ENCODE data around the gene DCAF8L2. TPM values are rescaled to one million over a fixed set of nuclear protein-coding genes. Genes with fewer than 3 reads are reported as not detected.

The DCAF8L2 gene
- total RNA-seq, 2 donors from 2014 or later: not detected

DNA sequence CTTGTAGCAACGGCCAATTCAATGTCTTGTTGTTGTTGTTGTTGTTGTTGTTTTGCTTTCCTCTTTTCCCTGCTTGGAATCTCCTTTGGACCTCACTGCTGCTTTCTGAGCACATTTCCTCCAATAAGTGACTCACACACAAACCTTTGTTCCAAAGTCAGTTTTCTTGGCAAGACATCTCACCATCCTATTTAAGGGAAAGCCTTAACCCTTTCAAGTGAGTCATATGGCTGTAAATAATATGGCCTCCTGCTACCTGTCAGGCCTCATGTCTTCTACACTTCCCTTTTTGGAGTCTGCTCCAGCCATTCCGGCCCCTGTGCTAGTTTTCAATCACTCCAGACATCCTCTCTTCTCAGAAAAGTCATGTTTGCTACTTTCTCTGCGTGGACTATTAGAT, 138.1 kb downstream of the DCAF8L2 start:
- Histone ChIP-seq H3K4me3 (ENCODE audit: low read length) (no peak overlapping the region), H3K36me3 (ENCODE audit: control insufficient read depth, insufficient read depth, low read length) (no peaks in the 10 kb centered on the region), H3K9me3 (ENCODE audit: control insufficient read depth, low read length) (no peaks in the 10 kb centered on the region), H3K27me3 (ENCODE audit: control insufficient read depth, insufficient read depth, low read length, poor library complexity, severe bottlenecking) (no peaks in the 10 kb centered on the region), H3K27ac (ENCODE audit: low read depth, low read length) (no peak overlapping the region), H3K4me1 (ENCODE audit: control insufficient read depth, insufficient read depth, low read length) (no peaks in the 10 kb centered on the region), H3K9ac (ENCODE audit: extremely low read depth, low read length, poor library complexity, severe bottlenecking) (no peak overlapping the region)
- H3K27ac Mint-ChIP-seq: no peak overlapping the region
- WGBS, 2 experiments (ENCODE audit: insufficient coverage in 1 of 2, insufficient read length in 1 of 2): 80% methylated on average over 1 of the region's 3 CpGs; no CpG with 5 or more reads in 1 of the 2 experiments
- H3K4me3 Mint-ChIP-seq: no peak overlapping the region
- TF ChIP-seq CTCF (conservative IDR thresholded peaks at IDR 0.05): no peak
- H3K27me3 Mint-ChIP-seq (ENCODE audit: insufficient read depth): no peaks in the 10 kb centered on the region
- H3K36me3 Mint-ChIP-seq (ENCODE audit: low read depth): no peaks in the 10 kb centered on the region
- peaks cover 28% of the 10 kb centered on the region for H3K9me3 Mint-ChIP-seq
- H3K4me1 Mint-ChIP-seq: no peaks in the 10 kb centered on the region
- no peak for DNase-seq

DNA sequence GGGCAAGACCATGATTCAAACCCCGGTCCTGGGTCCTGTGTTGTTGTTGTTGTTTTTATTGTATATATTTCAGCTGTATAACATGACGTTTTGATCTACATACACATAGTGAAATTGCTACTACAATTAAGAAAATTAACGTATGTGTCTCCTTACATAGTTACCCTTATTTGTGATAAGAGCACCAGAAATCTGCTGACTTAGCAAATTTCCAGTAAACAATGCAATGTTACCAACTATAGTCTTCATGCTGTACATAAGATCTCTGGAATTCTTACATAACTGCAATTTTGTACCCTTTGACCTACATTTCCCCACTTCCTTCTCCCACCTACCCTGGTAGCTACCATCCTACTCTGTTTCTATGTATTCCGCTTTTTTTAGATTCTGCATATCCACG, 141.8 kb downstream of the DCAF8L2 start:
- Mint-ChIP-seq H3K27ac (no peak overlapping the region), H3K9me3 (peaks cover 43% of the 10 kb centered on the region), H3K27me3 (ENCODE audit: insufficient read depth) (no peaks in the 10 kb centered on the region), H3K4me1 (no peaks in the 10 kb centered on the region), H3K36me3 (ENCODE audit: low read depth) (no peaks in the 10 kb centered on the region), H3K4me3 (no peak overlapping the region)
- Histone ChIP-seq H3K36me3 (ENCODE audit: control insufficient read depth, insufficient read depth, low read length) (no peaks in the 10 kb centered on the region), H3K27me3 (ENCODE audit: control insufficient read depth, insufficient read depth, low read length, poor library complexity, severe bottlenecking) (no peaks in the 10 kb centered on the region), H3K4me1 (ENCODE audit: control insufficient read depth, insufficient read depth, low read length) (no peaks in the 10 kb centered on the region), H3K4me3 (ENCODE audit: low read length) (no peak overlapping the region), H3K27ac (ENCODE audit: low read depth, low read length) (no peak overlapping the region), H3K9ac (ENCODE audit: extremely low read depth, low read length, poor library complexity, severe bottlenecking) (no peak overlapping the region), H3K9me3 (ENCODE audit: control insufficient read depth, low read length) (no peaks in the 10 kb centered on the region)
- no peak for DNase-seq
- TF ChIP-seq CTCF (conservative IDR thresholded peaks at IDR 0.05): no peak
- 94% methylated on average over 4 of the region's 5 CpGs; no CpG with 5 or more reads in 1 of the 2 experiments for WGBS, 2 experiments (ENCODE audit: insufficient coverage in 1 of 2, insufficient read length in 1 of 2)

DNA sequence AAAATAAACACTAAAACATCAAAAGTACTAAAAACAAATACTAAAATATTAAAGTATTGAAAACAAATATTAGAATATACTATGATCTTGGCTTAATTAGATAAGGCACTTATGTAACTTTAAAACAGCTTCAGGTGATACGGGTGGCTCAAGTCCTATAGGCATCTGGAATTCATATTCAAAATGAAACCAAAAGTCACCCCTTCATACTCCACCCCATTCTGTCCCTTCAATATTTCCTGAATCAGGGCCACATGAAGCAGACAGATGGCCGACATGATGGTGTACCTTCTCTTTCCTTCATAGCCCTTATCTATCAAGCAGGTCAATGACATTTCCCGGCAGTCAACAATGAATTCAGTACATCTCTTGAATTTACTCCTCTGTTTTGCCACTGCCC, 145.8 kb downstream of the DCAF8L2 start:
- Histone ChIP-seq H3K9me3 (ENCODE audit: control insufficient read depth, low read length) (no peaks in the 10 kb centered on the region), H3K36me3 (ENCODE audit: control insufficient read depth, insufficient read depth, low read length) (no peaks in the 10 kb centered on the region), H3K4me3 (ENCODE audit: low read length) (no peak overlapping the region), H3K9ac (ENCODE audit: extremely low read depth, low read length, poor library complexity, severe bottlenecking) (no peak overlapping the region), H3K27me3 (ENCODE audit: control insufficient read depth, insufficient read depth, low read length, poor library complexity, severe bottlenecking) (no peaks in the 10 kb centered on the region), H3K4me1 (ENCODE audit: control insufficient read depth, insufficient read depth, low read length) (no peaks in the 10 kb centered on the region), H3K27ac (ENCODE audit: low read depth, low read length) (no peak overlapping the region)
- no peak for DNase-seq
- Mint-ChIP-seq H3K36me3 (ENCODE audit: low read depth) (no peaks in the 10 kb centered on the region), H3K27ac (no peak overlapping the region), H3K9me3 (peaks cover 44% of the 10 kb centered on the region), H3K4me1 (no peaks in the 10 kb centered on the region), H3K4me3 (no peak overlapping the region), H3K27me3 (ENCODE audit: insufficient read depth) (no peaks in the 10 kb centered on the region)
- no peak for TF ChIP-seq CTCF (conservative IDR thresholded peaks at IDR 0.05)
- 80 to 94% methylated on average over 1 to 3 of the region's 3 CpGs for WGBS, 2 experiments (ENCODE audit: insufficient coverage in 1 of 2, insufficient read length in 1 of 2)
